Adrenal gland (tissue), 5 donors: ENCODE data around the gene PCSK4.

Experiments used
- CTCF ChIP-seq, 6 experiments: fragments of 450-650 bp in 4 of 6; fragments of 200-600 bp in 2 of 6; sonication (generic) in 1 of 6; IDR thresholded peaks; 1 replicate in 5 of 6; 2 replicates in 1 of 6; pipeline versions ENCODE4 v1.5.1 to v1.8.0; 2016 to 2021; ENCODE audit warnings: antibody characterized with exemption in 6 of 6, mild to moderate bottlenecking in 2 of 6, moderate library complexity in 1 of 6
- POLR2A ChIP-seq, 2 donors: fragments of 450-650 bp; IDR thresholded peaks; one replicate each; pipeline ENCODE4 v1.6.1; 2017; ENCODE audit warnings: antibody characterized with exemption in 2 of 2, mild to moderate bottlenecking in 2 of 2, moderate library complexity in 1 of 2
- donor health status: DM: no; HTN: no; CAD: no.

DNA sequence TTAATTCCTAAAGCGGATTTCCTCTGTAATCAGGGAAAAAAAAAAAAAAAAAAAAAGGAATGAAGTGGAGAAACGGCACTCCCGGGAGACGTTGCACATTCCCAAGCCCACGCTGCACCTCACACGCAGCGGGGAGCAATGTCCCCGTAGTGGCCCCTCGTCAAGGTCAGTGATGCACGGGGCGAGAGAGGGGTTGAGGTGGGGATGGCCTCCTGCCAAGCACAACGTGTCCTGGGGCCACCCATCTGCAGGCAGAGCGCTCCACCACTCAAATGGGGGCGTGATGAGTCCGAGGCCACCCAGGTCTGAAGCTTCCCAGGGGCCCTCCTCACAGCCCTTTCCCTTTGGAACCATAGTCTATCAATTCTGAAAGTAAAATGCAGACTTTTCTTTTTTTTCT lies 48.8 kb upstream of the PCSK4 start:
- TF ChIP-seq CTCF (IDR thresholded peaks at IDR 0.05) (no peak), POLR2A (IDR thresholded peaks at IDR 0.05) (no peak)
